Body of pancreas (tissue), 4 donors: ENCODE data around the gene FAM120B. TPM values are rescaled to one million over a fixed set of nuclear protein-coding genes. Genes with fewer than 3 reads are reported as not detected.

ENCODE experiments used
- ATAC-seq: fragments of 150-250 bp; one replicate; pipeline ENCODE4 v1.9.1; 2016
- DNase-seq, 4 donors: peaks; one replicate each; pipeline ENCODE4 v3.0.0-alpha.2; 2019
- H3K27ac ChIP-seq, 4 donors: fragments of 200-600 bp; sonication (generic); 1 replicate in 3 of 4; 2 replicates in 1 of 4; pipeline versions ENCODE4 v1.5.1 to v1.6.1; 2016 to 2019; ENCODE audit warnings: mild to moderate bottlenecking in 1 of 4, mixed read lengths in 1 of 4, moderate library complexity in 1 of 4
- H3K27me3 ChIP-seq, 2 donors: fragments of 200-600 bp; sonication (generic); one replicate each; pipeline ENCODE4 v1.6.0; 2016; ENCODE audit warnings: mild to moderate bottlenecking in 1 of 2
- H3K36me3 ChIP-seq, 2 donors: fragments of 200-600 bp; sonication (generic); replicated peaks in 1 of 2; 2 replicates each; pipeline ENCODE4 v1.5.1; 2016; ENCODE audit warnings: low read depth in 2 of 2; ENCODE audit not compliant: insufficient read depth in 1 of 2
- H3K4me1 ChIP-seq: fragments of 200-600 bp; sonication (generic); one replicate; pipeline ENCODE4 v1.6.0; 2016
- H3K4me3 ChIP-seq, 2 donors: fragments of 200-600 bp; sonication (generic); 1 replicate in 1 of 2; 2 replicates in 1 of 2; pipeline ENCODE4 v1.5.1; 2016 to 2019
- H3K9me3 ChIP-seq, 3 donors: fragments of 200-600 bp; sonication (generic); 1 replicate in 2 of 3; 2 replicates in 1 of 3; pipeline ENCODE4 v1.5.1; 2016
- POLR2A ChIP-seq, 3 donors: fragments of 450-650 bp; IDR thresholded peaks; one replicate each; pipeline ENCODE4 v1.6.1; 2016; ENCODE audit warnings: antibody characterized with exemption in 3 of 3, mild to moderate bottlenecking in 2 of 3
- WGBS, 2 donors: methylation state at CpG; one replicate each; pipeline ENCODE4 v1.1.5; 2017; 5-methylcytosine and 5-hydroxymethylcytosine counted together
- intact Hi-C: fragments of 100-400 bp; cut with DNase I; formaldehyde crosslinking; loops from one replicate; pipeline ENCODE4 v1.15.1; 2023
- total RNA-seq, 2 donors: library from RNA; depleted of rRNA; stranded (reverse); fragments of >200 nt; gene quantifications; one replicate each; pipeline ENCODE4 v1.1.0, GENCODE V29; 2016
- TF ChIP-seq, protein P1 (sequence below), 7 experiments: fragments of 450-650 bp in 4 of 7; fragments of 200-600 bp in 3 of 7; sonication (generic) in 3 of 7; IDR thresholded peaks; one replicate each; pipeline ENCODE4 v1.5.1; 2016 to 2019; ENCODE audit warnings: antibody characterized with exemption in 7 of 7

FAM120B gene
- total RNA-seq, 2 donors from 2014 or later = 15.6 to 29.0 TPM

DNA sequence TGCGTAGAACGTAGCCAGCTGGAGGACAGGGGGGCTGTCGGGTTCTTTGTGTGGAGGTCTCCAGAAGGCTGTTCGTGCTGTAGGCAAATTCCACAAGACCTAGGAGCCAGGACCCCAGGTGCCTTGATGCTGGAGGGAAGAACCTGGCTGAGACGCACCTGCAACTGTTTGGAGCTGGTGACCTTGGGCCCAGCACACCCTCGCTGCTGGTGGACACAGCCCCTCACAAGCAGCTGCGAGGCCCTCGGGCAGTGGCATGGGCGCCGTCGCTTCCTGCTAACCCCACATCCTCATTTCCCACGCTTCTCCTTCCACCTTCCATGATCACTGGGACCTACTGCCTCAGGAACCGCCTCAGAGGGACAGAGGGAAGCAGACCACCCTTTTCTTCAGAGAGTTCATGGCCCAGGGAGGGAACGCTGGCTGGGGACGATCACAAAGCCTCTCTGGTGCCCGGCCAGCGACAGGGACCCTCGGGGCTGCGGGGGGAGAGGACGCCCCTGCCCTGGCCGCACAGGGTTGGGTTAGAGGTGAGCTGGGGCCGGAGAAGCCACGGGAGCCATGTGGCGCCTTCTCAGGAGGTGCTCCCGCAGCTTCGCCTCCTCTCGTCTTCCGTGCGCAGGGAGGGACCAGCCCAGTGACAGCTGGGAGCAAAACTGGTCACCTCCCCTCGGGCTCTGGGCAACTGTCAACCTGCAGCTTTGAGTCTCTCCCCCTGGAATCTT lies 34.1 kb upstream of the FAM120B start:
- Histone ChIP-seq H3K4me3 (peak overlapping the region; percentile 4 to 5), H3K27ac (peak overlapping the region; percentile 40 to 92 (median 81)), H3K4me1 (peaks cover 68% of the 10 kb centered on the region), H3K9me3 (no peaks in the 10 kb centered on the region), H3K36me3 (no peaks in the 10 kb centered on the region), H3K27me3 (no peaks in the 10 kb centered on the region)
- TF ChIP-seq, protein P1, sequence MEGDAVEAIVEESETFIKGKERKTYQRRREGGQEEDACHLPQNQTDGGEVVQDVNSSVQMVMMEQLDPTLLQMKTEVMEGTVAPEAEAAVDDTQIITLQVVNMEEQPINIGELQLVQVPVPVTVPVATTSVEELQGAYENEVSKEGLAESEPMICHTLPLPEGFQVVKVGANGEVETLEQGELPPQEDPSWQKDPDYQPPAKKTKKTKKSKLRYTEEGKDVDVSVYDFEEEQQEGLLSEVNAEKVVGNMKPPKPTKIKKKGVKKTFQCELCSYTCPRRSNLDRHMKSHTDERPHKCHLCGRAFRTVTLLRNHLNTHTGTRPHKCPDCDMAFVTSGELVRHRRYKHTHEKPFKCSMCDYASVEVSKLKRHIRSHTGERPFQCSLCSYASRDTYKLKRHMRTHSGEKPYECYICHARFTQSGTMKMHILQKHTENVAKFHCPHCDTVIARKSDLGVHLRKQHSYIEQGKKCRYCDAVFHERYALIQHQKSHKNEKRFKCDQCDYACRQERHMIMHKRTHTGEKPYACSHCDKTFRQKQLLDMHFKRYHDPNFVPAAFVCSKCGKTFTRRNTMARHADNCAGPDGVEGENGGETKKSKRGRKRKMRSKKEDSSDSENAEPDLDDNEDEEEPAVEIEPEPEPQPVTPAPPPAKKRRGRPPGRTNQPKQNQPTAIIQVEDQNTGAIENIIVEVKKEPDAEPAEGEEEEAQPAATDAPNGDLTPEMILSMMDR (IDR thresholded peaks at IDR 0.05) = no peak
- peak; percentile 2 to 16 (median 4) for TF ChIP-seq POLR2A (IDR thresholded peaks at IDR 0.05)
- intact Hi-C loops = no loop called here
- WGBS, 2 donors = 47 to 51% methylated on average over 15 to 30 of the region's 30 CpGs
- peak; percentile 18 for ATAC-seq
- DNase-seq = peak in 1 of 4 donors; percentile 67

DNA sequence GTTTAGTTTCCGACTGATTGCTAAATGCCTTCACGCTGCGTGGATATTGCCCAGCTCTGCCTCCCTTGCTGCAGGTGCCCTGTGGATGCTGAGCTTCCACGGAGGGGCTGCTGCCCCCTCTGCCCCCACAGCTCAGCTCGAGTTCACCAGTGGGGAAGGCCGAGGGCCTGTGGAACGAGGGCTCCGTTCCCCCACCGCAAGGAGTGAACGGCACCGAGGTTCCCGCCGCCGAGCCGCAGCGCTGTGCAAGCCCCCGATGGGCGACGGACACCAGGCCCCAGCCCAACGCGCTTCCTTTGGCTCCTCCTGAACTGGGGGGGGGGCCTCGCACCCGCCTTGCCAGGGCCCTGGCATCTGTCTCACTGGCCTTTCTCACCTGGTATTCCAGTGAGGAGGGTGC lies 33.4 kb upstream of the FAM120B start:
- Histone ChIP-seq H3K9me3 (no peaks in the 10 kb centered on the region), H3K27me3 (no peaks in the 10 kb centered on the region), H3K27ac (peak overlapping the region in 2 of 4 donors; percentile 83 to 92), H3K4me1 (peaks cover 61% of the 10 kb centered on the region), H3K36me3 (no peaks in the 10 kb centered on the region), H3K4me3 (peak overlapping the region in 1 of 2 donors; percentile 4)
- no peak for TF ChIP-seq POLR2A (IDR thresholded peaks at IDR 0.05)
- TF ChIP-seq, protein P1 (IDR thresholded peaks at IDR 0.05) = no peak
- WGBS, 2 donors = 92 to 93% methylated on average over 4 to 16 of the region's 23 CpGs
- no peak for DNase-seq
- ATAC-seq = no peak
- intact Hi-C loops = no loop called here

DNA sequence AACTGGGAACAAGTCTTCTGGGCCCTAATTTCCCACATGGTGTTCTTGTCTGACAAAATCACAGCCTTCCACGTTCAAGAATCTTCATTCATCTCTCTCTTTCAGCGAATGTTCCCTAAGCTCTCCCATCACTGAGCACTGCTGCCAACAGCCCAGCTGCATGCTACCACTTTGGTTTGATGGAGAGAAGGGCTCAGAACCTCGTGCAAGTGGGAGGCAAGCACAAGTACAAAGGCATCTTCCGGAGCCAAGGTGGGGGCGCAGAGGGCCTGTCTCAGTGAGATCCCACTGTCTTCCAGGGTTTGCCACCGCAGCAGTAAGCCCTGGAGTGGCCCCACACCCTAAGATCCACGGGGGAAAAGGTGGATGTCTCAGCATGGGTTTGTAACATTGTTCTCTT lies 32.9 kb upstream of the FAM120B start:
- H3K4me3 ChIP-seq = no peak overlapping the region
- no peaks in the 10 kb centered on the region for H3K27me3 ChIP-seq
- H3K4me1 ChIP-seq = peaks cover 56% of the 10 kb centered on the region
- intact Hi-C loops = no loop called here
- no peaks in the 10 kb centered on the region for H3K9me3 ChIP-seq
- ATAC-seq (no peak), DNase-seq (no peak)
- no peak overlapping the region for H3K27ac ChIP-seq
- H3K36me3 ChIP-seq = no peaks in the 10 kb centered on the region
- TF ChIP-seq, protein P1 (IDR thresholded peaks at IDR 0.05) = no peak
- TF ChIP-seq POLR2A (IDR thresholded peaks at IDR 0.05) = no peak
- WGBS, 2 donors = 71 to 77% methylated on average over 7 of the region's 7 CpGs

DNA sequence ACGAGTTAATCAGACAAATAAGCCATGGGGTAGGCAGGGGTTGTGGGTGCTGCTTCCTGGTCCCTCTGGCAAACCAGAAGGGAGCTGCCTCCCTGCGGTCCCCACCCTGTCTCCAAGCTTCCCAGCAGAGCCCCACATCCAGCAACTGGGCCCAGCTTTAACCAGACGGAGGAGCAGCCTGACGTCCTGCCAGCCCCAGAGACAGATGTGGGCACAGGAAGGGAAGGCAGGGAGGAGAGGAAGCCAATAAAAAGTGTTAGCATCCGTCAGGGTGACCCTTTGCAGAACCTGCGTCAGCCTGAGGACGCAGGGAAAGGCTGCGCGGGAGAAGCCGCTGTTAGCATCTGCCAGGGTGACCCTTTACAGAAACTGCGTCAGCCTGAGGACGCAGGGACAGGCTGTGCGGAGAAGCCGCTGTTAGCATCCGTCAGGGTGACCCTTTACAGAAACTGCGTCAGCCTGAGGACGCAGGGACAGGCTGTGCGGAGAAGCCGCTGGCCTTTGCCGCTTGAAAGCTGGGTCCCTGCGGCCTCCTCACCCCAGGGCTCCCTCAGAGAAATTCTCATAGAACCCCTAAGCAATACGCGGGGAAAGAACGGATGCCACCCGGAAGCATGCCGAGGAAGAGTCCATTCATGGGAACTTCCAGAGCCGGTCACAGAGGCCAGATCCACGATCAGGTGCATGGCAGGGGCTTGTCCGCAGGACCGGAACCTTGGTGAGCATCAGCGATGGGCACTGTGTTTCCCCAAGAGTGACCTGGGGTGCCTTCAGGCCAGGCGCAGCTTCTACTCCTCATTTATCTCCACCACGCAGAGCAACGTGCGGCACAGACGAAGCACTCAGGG lies 31.6 kb upstream of the FAM120B start:
- DNase-seq (no peak), ATAC-seq (no peak)
- TF ChIP-seq, protein P1 (IDR thresholded peaks at IDR 0.05) = no peak
- no peak for TF ChIP-seq POLR2A (IDR thresholded peaks at IDR 0.05)
- 88 to 92% methylated on average over 36 of the region's 36 CpGs for WGBS, 2 donors
- no peak overlapping the region for H3K27ac ChIP-seq
- H3K36me3 ChIP-seq = no peaks in the 10 kb centered on the region
- H3K27me3 ChIP-seq = no peaks in the 10 kb centered on the region
- H3K4me1 ChIP-seq = peaks cover 46% of the 10 kb centered on the region
- H3K9me3 ChIP-seq = no peaks in the 10 kb centered on the region
- intact Hi-C loops = no loop called here
- H3K4me3 ChIP-seq = no peak overlapping the region
